ENCODE results near the gene ZNF441.

DNA sequence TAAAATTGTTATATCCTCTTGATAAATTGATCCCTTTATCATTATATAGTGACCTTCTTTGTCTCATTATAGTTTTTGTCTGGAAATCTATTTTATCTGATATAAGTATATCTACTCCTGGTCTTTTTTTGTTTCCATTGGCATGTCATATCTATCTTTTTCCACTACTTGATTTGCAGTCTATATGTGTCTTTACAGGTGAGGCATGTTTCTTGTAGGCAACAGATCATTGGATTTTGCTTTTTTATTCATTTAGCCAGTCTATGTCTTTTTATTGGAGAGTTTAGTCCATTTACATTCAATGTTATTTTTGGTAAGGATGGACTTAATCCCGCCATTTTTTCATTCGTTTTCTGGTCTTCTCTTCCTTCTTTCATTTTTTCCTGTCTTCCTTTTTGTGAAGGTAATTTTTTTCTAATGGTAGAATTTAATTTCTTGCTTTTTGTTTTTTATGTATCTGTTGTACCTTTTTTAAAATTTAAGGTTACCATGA, 14.5 kb upstream of the ZNF441 start:
- no peak for TF ChIP-seq POLR2A (IDR thresholded peaks at IDR 0.05; ENCODE audit: low read depth, low read length)
- no peak for TF ChIP-seq TAF1 (IDR thresholded peaks at IDR 0.05; ENCODE audit: borderline replicate concordance, low read depth, low read length)
- no peak for TF ChIP-seq POLR2AphosphoS5 (IDR thresholded peaks at IDR 0.05; ENCODE audit: low read depth, low read length)
